NCI-H526 treated with DMSO at 0.1 percent for 48 hours (cell line): ENCODE measurements around the gene RGS12.

Source experiments
- DNase-seq: peaks from one replicate; lab custom pipeline; 2025; lab: John Stamatoyannopoulos, UW

The RGS12 gene, protein sequence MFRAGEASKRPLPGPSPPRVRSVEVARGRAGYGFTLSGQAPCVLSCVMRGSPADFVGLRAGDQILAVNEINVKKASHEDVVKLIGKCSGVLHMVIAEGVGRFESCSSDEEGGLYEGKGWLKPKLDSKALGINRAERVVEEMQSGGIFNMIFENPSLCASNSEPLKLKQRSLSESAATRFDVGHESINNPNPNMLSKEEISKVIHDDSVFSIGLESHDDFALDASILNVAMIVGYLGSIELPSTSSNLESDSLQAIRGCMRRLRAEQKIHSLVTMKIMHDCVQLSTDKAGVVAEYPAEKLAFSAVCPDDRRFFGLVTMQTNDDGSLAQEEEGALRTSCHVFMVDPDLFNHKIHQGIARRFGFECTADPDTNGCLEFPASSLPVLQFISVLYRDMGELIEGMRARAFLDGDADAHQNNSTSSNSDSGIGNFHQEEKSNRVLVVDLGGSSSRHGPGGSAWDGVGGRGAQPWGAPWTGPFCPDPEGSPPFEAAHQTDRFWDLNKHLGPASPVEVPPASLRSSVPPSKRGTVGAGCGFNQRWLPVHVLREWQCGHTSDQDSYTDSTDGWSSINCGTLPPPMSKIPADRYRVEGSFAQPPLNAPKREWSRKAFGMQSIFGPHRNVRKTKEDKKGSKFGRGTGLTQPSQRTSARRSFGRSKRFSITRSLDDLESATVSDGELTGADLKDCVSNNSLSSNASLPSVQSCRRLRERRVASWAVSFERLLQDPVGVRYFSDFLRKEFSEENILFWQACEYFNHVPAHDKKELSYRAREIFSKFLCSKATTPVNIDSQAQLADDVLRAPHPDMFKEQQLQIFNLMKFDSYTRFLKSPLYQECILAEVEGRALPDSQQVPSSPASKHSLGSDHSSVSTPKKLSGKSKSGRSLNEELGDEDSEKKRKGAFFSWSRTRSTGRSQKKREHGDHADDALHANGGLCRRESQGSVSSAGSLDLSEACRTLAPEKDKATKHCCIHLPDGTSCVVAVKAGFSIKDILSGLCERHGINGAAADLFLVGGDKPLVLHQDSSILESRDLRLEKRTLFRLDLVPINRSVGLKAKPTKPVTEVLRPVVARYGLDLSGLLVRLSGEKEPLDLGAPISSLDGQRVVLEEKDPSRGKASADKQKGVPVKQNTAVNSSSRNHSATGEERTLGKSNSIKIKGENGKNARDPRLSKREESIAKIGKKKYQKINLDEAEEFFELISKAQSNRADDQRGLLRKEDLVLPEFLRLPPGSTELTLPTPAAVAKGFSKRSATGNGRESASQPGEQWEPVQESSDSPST (N-terminal part only)

GRCh38 chr4:3292571-3293400 is at the start of gene RGS12:
Gene RGS12 (plus strand): TSS chr4:3293021. CDS start chr4:3316171, 23,150 bp downstream.
- peak; percentile 87 for DNase-seq

DNA sequence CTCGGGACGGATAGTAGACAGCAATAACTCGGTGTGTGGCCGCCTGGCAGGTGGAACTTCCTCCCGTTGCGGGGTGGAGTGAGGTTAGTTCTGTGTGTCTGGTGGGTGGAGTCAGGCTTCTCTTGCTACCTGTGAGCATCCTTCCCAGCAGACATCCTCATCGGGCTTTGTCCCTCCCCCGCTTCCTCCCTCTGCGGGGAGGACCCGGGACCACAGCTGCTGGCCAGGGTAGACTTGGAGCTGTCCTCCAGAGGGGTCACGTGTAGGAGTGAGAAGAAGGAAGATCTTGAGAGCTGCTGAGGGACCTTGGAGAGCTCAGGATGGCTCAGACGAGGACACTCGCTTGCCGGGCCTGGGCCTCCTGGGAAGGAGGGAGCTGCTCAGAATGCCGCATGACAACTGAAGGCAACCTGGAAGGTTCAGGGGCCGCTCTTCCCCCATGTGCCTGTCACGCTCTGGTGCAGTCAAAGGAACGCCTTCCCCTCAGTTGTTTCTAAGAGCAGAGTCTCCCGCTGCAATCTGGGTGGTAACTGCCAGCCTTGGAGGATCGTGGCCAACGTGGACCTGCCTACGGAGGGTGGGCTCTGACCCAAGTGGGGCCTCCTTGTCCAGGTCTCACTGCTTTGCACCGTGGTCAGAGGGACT is 49.6 kb upstream of the RGS12 start:
- DNase-seq, result peak; percentile 53

DNA sequence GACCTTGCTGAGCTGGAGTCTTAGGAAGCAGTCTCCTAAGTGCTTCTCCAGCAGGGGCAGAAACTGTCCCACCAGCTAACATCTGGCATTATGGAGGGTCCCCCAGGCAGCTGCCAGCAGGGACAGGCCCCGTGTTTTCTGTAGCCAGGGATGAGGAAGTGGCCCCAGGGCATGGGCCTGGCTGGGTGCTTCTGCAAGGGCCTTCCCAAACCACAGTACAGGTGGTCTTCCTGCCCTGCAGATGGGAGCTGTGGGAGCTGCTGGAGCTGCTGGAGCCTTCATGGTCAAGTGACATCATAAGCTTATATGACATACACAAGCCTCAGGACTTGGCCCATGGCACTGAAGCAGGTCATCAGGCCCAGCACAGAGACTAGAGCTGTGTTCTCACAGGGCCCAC is 48.8 kb upstream of the RGS12 start:
- no peak for DNase-seq

GRCh38 chr4:3244747-3245146 is 48.1 kb upstream of the RGS12 start:
- DNase-seq, result no peak

- no peak for DNase-seq
Measured at GRCh38 chr4:3245676-3246075, 47.1 kb upstream of the RGS12 start.

- no peak for DNase-seq
Measured at GRCh38 chr4:3246458-3247398, 46.1 kb upstream of the RGS12 start.

DNA sequence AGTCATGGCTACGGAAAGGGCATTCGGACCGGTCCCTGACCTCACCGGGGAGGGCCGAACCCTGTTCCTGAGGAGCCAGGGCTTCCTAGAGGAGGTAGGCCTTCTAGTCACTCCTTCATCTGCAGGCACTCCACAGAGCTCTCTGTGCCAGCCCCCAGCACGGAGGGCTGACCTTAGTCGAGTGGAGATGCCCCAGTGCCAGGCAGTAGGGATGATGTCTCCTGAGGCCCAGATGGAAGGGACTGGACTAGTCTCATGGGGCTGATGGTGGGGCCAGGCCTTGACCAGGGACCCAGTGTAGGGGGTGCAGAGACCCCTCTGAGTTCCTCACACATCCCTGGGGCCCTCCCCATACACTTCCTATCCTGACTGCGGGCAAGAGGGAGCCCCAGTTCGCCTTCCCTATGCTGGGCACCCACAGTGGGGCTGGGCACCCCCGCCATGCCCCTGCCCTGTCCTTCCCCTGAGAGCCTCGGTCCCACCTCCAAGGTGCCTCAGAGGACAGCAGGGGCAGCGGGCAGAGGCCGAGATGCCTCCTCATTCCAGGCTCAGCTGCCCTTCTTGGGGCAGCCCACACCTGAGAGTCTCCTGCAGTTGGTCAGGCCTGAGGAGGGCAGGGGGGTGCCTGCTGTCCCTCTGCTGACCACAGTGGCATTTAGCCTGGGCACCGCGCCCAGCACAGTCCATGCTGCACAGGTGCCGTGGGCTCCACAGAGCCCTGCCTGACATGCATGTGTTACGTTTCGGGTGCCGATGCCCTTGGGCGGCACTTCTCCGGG is 45.2 kb upstream of the RGS12 start:
- no peak for DNase-seq

- no peak for DNase-seq
Measured at GRCh38 chr4:3248178-3248480, 44.7 kb upstream of the RGS12 start.

- DNase-seq, result no peak
Measured at GRCh38 chr4:3248811-3249661, 43.8 kb upstream of the RGS12 start, which contains the start of gene MSANTD1. Gene MSANTD1 (plus strand): TSS chr4:3249159. CDS start chr4:3249223, 64 bp downstream.

DNA sequence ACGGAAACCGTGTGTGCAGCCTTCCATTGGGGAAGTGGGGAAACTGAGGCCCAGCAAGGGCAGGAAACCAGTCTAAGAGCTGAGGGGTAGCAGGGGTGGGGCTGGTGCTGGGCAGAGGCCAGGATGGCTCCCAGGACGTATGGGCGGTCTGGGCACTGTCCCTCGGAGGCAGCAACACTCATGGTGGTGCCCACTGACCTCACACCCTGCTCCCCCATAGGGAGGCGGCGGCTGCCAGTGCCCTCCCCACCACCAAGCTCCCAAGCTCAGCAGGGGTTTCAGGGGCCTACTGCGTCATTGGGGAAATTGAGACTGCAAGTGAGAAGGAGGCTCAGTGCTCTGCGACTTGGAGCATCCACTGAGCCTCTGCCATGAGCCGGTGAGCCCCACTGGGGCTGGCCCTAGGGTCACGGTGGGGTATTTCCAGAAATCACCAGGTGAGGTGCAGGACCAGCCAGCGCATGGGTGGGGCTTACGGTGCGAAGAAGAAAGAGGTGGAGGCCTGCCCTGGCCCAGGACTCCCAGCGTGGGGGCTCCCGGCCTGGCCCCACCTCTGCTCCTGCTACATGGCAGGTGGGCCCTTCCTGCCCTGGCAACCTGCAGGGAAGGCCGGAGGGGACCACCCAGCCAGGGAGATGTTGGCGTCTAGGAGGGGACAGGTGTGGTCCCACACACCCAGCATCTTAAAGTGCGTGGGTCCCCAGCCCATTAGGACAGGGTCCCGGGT is 42.9 kb upstream of the RGS12 start:
- no peak for DNase-seq

DNA sequence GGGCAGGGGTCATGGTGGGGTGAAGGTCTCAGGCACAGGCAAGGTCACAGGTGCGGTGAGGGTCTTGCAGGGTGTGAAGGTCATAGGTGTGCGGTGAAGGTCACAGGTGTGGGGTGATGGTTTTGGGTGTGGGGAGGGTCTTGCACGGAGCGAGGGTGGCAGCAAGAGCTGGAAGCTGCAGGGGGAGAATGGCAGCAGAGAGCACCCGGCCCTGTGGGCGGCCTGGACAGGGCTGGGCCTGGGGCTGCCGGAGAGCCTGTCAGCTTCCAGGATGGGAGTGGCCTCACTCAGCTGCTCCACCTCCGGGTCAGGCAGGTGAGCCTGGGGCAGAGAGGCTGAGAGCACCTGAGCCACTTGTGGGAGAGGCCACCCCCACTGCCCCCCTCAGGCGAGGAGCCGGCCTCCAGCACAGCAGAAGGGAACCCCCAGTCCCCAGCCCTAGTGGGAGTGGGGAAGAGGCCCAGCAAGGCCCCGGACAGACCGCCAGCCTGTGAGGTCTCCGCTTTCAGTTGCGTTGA is 42.3 kb upstream of the RGS12 start:
- no peak for DNase-seq

DNA sequence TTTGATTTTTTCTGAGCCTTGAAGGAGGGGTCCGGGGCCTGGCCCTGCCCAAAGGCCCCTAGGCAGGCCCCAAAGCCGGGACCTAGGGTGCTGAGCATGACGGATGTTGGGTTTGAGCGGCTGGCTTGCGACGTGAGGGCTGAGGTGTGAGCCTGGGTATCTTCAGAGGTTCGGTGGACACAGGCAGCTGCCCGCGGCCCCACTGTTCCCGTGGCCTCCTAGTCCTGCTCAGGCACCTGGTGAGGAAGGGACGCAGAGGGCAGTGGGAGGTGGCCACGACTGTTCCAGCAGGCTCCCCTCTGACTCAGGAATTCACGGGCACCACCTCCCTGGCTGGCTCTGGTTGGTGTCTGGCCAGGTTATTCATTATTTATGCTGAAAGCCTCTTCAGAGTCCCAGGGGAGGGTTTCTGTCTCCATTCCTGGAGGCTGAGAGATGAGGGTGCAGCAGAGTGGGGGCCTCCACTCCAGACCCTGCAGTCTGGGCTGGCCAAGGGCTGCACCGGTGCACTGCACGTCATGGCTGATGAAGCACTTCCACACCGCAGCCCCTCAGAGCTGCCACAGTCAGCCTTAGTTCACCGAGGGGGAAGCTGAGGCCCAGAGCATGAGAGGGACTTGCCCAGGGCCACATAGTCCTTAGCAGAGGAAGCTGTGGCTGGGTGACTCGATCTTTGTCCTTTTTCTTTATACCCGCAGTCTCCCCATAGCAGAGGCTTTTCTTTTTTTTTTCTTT is 41.7 kb upstream of the RGS12 start:
- no peak for DNase-seq

- no peak for DNase-seq
Measured at GRCh38 chr4:3251691-3252479, 40.9 kb upstream of the RGS12 start.

- DNase-seq, result no peak
Measured at GRCh38 chr4:3252480-3252828, 40.4 kb upstream of the RGS12 start.

DNA sequence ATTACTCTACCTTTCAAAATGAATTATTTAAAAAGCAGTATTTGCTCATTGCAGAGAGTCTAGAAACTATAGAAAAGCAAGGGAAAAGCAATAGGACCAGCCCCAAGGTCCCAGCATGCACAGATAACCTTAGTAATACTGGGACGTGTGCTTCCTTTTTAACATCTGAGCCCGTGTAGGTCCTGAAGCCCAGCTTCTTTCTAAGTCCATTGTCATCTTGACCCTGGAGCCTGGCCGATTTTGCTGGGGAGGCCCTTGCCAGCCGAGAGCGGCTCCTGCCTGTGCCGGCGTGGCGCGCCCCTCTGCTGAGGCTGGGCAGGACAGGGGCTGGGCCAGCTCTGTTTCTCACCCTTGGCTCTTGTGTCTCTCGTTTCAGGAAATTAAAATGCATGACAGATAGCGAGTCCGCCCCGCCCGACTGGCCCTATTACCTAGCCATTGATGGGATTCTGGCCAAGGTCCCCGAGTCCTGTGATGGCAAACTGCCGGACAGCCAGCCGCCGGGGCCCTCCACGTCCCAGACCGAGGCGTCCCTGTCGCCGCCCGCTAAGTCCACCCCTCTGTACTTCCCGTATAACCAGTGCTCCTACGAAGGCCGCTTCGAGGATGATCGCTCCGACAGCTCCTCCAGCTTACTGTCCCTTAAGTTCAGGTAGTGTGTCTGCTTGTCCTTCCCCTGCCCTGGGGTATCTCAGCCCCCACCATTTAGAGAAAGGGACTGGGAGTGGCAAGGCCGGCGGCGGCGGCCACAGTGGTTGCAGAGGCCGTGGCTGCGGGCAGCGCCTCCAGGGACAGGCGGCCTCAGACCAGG is 39.8 kb upstream of the RGS12 start:
- DNase-seq, result no peak
